ENCODE results near the gene RICTOR.

- TF ChIP-seq CTCF (IDR thresholded peaks at IDR 0.05) (no peak), EZH2 (IDR thresholded peaks at IDR 0.05) (no peak)
Measured at GRCh38 chr5:39064450-39064849, 9.7 kb downstream of the RICTOR start.

All from neural progenitor cell (in vitro differentiated cells).